K562 (cell line): ENCODE measurements around the gene DDX41. TPM values are rescaled to one million over a fixed set of nuclear protein-coding genes. Genes with fewer than 3 reads are reported as not detected.

Source experiments
- ARID4B ChIP-seq: sonication (generic); formaldehyde crosslinking; IDR thresholded peaks from 2 replicates; pipeline ENCODE4 v1.8.0; 2022; ENCODE audit warnings: mild to moderate bottlenecking, missing genetic modification reagents
- CTBP1 ChIP-seq: fragments of 450-650 bp; IDR thresholded peaks from 2 replicates; pipeline ENCODE4 v1.6.1; 2016; ENCODE audit warnings: borderline replicate concordance
- ERF ChIP-seq: fragments of 450-650 bp; formaldehyde crosslinking; IDR thresholded peaks from 2 replicates; pipeline ENCODE4 v1.4.0; 2020; ENCODE audit warnings: mild to moderate bottlenecking, mixed read lengths
- GABPA ChIP-seq: fragments of 200-800 bp; sonication (Bioruptor generic); conservative IDR thresholded peaks from 2 replicates; pipeline ENCODE4 v1.6.1; 2016; ENCODE audit warnings: low read depth, missing genetic modification characterization, missing compliant biosample characterization
- GTF2A2 ChIP-seq: IDR thresholded peaks from 2 replicates; pipeline ENCODE4 v1.6.1; 2016; ENCODE audit warnings: mild to moderate bottlenecking, missing genetic modification characterization, missing compliant biosample characterization
- MTA1 ChIP-seq: fragments of 450-650 bp; IDR thresholded peaks from 2 replicates; pipeline ENCODE4 v1.6.1; 2017; ENCODE audit warnings: borderline replicate concordance
- MTF1 ChIP-seq: fragments of 250-450 bp; sonication (Bioruptor Pico); IDR thresholded peaks from 2 replicates; pipeline ENCODE4 v1.9.0; 2021; ENCODE audit warnings: moderate library complexity, mild to moderate bottlenecking, inconsistent platforms, borderline replicate concordance
- PHB ChIP-seq: fragments of 250-450 bp; sonication (Bioruptor Pico); IDR thresholded peaks from 2 replicates; pipeline ENCODE4 v1.5.0; 2021
- SRSF9 ChIP-seq: fragments of 200-400 bp; formaldehyde crosslinking; IDR thresholded peaks from 2 replicates; pipeline ENCODE4 v1.6.1; 2017; ENCODE audit warnings: low read depth, low read length, borderline replicate concordance
- ZKSCAN3 ChIP-seq: fragments of 250-450 bp; sonication (Bioruptor Pico); IDR thresholded peaks from 2 replicates; pipeline ENCODE4 v1.4.0; 2020
- ZMIZ1 ChIP-seq, 2 experiments: fragments of 150-350 bp in 1 of 2; IDR thresholded peaks; 2 replicates each; pipeline ENCODE4 v1.6.1; 2012 to 2016; ENCODE audit warnings: low read depth in 2 of 2, low read length in 2 of 2, mild to moderate bottlenecking in 1 of 2, moderate library complexity in 1 of 2
- ZNF174 ChIP-seq: fragments of 250-450 bp; sonication (Bioruptor Pico); IDR thresholded peaks from 2 replicates; pipeline ENCODE4 v1.4.0; 2020; ENCODE audit warnings: mild to moderate bottlenecking
- ZNF398 ChIP-seq: fragments of 250-450 bp; sonication (Bioruptor Pico); IDR thresholded peaks from 2 replicates; pipeline ENCODE4 v1.8.0; 2021; ENCODE audit warnings: moderate library complexity, mild to moderate bottlenecking, inconsistent platforms
- ZNF431 ChIP-seq: sonication (generic); formaldehyde crosslinking; IDR thresholded peaks from 2 replicates; pipeline ENCODE4 v1.8.0; 2022; ENCODE audit warnings: mild to moderate bottlenecking, missing genetic modification reagents
- ZNF77 ChIP-seq: fragments of 250-450 bp; sonication (Bioruptor Pico); IDR thresholded peaks from 2 replicates; pipeline ENCODE4 v1.5.0; 2020
- polyA plus RNA-seq, 8 experiments: library from polyadenylated mRNA; depleted of rRNA in 4 of 8; stranded (reverse) in 5 of 8; unstranded in 3 of 8; fragments of >200 nt; fragmentation: Nextera tagmentation in 2 of 8; fragmentation: Illumina TruSeq in 1 of 8; extraction: Ambion mirVana in 2 of 8; extraction: Trizol in 1 of 8; gene quantifications; 2 replicates each; pipeline versions ENCODE4 v1.2.1 to v1.2.3, GENCODE V29; 2011 to 2014; ENCODE audit warnings: inconsistent platforms in 1 of 8, missing spikeins in 1 of 8
- total RNA-seq, 7 experiments: library from RNA; depleted of rRNA in 6 of 7; stranded (reverse); fragments of >200 nt in 6 of 7; fragmentation: Illumina TruSeq in 2 of 7; extraction: Trizol in 2 of 7; gene quantifications; 2 replicates each; pipeline versions ENCODE4 v1.2.1 to v1.2.3, GENCODE V29; 2011 to 2021; ENCODE audit warnings: low replicate concordance in 1 of 7
- TF ChIP-seq, protein P1 (sequence below): fragments of 250-450 bp; sonication (Bioruptor Pico); IDR thresholded peaks from 2 replicates; pipeline ENCODE4 v1.8.0; 2022; ENCODE audit warnings: inconsistent platforms, mild to moderate bottlenecking, moderate library complexity, borderline replicate concordance

Gene DDX41
- total and polyA plus RNA-seq, 9 of the 15 experiments (the other 6 are each of a cell fraction or from before 2014, with no cell fraction given), result 38.2 to 284 (median 116) TPM

DNA sequence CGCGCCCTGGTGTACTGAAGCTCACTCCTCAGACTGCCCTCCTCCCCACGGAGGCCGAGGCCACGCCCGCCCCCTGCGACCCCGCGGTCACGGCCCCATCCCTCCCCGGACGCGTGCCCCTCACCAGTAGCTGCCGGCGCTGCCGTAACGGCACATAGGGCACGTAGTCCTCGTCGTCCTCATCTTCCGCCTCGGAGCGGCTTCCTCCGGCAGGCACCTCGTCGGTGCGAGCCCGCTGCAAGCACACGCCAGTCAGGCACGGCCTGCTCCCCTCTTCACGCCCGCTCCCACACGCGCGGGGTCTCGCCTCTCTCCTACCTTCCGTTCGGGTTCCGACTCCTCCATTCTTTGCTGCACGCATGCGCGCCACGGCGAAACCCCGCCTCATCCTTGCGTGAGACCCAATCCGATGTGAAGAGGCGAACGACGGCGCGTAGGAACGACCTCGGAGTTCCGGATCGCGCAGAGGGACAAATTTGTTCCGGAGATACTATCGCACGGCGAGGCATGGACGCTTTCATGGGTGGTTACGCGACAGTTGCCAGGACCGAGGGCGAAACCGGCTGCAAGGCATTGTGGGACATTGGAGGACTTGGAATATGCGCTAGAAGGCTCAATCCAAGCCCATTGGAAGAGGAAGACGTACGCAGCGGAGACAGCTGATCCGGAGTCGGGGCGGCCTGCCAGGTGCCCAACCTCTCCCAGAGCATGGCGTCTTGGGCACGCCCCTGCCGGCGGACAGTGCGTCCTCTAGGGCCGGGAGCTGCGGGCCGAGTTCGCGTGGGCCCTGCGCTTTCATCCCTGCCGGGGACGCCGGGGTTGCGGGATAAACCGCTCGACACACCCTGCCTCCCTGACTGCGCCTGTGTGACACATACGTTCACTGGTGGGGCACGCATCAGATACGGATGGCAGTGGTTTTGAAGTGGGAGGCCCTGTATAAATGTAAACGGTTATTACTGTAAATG, at the start of gene DDX41 (continued):
- no peak for TF ChIP-seq ZMIZ1 (IDR thresholded peaks at IDR 0.05; ENCODE audit: low read depth in 2 of 2, low read length in 2 of 2)
- TF ChIP-seq PHB (CRISPR knock-in tag), result no peak
- TF ChIP-seq SRSF9, result no peak
- TF ChIP-seq GTF2A2, result no peak
- TF ChIP-seq MTA1, result peak; percentile 57; the same call in 1 of the 2 replicates
- peak; percentile 97 for TF ChIP-seq ARID4B (CRISPR knock-in tag)
- TF ChIP-seq ERF (CRISPR knock-in tag), result peak; percentile 91
- TF ChIP-seq ZKSCAN3 (CRISPR knock-in tag), result no peak
- TF ChIP-seq GABPA (tag), result peak; percentile 52
- no peak for TF ChIP-seq MTF1 (CRISPR knock-in tag)
- TF ChIP-seq ZNF398 (CRISPR knock-in tag), result no peak
- no peak for TF ChIP-seq ZNF174
- no peak for TF ChIP-seq ZNF431 (CRISPR knock-in tag)
- no peak for TF ChIP-seq ZNF77 (CRISPR knock-in tag)
- TF ChIP-seq, protein P1, sequence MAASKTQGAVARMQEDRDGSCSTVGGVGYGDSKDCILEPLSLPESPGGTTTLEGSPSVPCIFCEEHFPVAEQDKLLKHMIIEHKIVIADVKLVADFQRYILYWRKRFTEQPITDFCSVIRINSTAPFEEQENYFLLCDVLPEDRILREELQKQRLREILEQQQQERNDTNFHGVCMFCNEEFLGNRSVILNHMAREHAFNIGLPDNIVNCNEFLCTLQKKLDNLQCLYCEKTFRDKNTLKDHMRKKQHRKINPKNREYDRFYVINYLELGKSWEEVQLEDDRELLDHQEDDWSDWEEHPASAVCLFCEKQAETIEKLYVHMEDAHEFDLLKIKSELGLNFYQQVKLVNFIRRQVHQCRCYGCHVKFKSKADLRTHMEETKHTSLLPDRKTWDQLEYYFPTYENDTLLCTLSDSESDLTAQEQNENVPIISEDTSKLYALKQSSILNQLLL (CRISPR knock-in tag), result no peak
- peak; percentile 92 for TF ChIP-seq CTBP1
